ENCODE measurements around the gene TNFSF9.

TNFSF9 gene

DNA sequence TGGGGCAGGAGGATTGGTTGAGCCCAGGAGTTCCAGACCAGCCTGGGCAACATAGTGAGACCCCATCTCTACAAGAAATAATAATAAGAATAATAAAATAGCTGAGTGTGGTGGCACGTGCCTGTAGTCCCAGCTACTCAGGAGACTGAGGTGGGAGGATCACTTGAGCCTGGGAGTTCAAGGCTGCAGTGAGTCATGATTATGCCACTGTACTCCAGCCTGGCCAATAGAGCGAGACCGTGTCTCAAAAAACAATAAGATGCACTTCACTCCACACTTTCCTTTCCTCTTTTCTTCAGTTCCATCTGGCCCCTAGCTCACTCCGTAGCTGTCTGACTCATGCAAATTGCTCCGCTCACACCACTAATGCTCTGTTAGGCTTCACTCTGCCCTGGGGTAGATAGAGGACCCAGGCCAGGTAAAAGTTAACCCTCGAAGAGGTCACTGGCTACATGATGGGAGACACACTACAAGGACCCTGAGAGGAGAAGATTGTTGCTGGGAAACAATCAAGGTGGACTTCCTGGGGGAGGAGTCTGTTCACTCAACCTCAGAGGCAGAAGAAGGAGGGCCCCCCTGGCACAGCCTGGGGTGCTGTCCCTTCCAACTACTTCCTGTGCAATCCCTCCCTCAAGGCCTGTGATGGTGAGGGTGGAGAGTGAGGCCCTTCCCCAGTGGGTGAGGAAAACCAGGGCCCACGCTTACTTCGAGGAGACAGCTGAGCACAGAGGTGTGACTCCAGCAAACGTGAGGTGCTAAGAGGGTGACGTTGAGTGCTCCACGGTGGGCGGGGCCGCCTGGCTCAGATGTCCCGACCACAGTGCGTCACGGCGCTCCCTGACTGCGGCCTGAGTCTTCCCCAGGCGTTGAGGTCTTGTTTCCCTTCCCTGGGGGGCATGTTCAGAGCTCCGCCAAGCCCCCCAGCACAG, 8.8 kb upstream of the TNFSF9 start:
- TF ChIP-seq ZC3H10 (CRISPR knock-in tag; IDR thresholded peaks at IDR 0.05) (no peak), ZNF8 (CRISPR knock-in tag; IDR thresholded peaks at IDR 0.05) (no peak), ZFP3 (CRISPR knock-in tag; IDR thresholded peaks at IDR 0.05) (no peak), ISL1 (CRISPR knock-in tag; IDR thresholded peaks at IDR 0.05) (no peak)
- TF ChIP-seq, protein P1, sequence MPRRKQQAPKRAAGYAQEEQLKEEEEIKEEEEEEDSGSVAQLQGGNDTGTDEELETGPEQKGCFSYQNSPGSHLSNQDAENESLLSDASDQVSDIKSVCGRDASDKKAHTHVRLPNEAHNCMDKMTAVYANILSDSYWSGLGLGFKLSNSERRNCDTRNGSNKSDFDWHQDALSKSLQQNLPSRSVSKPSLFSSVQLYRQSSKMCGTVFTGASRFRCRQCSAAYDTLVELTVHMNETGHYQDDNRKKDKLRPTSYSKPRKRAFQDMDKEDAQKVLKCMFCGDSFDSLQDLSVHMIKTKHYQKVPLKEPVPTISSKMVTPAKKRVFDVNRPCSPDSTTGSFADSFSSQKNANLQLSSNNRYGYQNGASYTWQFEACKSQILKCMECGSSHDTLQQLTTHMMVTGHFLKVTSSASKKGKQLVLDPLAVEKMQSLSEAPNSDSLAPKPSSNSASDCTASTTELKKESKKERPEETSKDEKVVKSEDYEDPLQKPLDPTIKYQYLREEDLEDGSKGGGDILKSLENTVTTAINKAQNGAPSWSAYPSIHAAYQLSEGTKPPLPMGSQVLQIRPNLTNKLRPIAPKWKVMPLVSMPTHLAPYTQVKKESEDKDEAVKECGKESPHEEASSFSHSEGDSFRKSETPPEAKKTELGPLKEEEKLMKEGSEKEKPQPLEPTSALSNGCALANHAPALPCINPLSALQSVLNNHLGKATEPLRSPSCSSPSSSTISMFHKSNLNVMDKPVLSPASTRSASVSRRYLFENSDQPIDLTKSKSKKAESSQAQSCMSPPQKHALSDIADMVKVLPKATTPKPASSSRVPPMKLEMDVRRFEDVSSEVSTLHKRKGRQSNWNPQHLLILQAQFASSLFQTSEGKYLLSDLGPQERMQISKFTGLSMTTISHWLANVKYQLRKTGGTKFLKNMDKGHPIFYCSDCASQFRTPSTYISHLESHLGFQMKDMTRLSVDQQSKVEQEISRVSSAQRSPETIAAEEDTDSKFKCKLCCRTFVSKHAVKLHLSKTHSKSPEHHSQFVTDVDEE (CRISPR knock-in tag; IDR thresholded peaks at IDR 0.05): no peak
- TF ChIP-seq, protein P2, sequence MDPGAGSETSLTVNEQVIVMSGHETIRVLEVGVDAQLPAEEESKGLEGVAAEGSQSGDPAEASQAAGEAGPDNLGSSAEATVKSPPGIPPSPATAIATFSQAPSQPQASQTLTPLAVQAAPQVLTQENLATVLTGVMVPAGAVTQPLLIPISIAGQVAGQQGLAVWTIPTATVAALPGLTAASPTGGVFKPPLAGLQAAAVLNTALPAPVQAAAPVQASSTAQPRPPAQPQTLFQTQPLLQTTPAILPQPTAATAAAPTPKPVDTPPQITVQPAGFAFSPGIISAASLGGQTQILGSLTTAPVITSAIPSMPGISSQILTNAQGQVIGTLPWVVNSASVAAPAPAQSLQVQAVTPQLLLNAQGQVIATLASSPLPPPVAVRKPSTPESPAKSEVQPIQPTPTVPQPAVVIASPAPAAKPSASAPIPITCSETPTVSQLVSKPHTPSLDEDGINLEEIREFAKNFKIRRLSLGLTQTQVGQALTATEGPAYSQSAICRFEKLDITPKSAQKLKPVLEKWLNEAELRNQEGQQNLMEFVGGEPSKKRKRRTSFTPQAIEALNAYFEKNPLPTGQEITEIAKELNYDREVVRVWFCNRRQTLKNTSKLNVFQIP (CRISPR knock-in tag; IDR thresholded peaks at IDR 0.05; ENCODE audit: borderline replicate concordance, low read depth): no peak
- ATAC-seq: no peak

DNA sequence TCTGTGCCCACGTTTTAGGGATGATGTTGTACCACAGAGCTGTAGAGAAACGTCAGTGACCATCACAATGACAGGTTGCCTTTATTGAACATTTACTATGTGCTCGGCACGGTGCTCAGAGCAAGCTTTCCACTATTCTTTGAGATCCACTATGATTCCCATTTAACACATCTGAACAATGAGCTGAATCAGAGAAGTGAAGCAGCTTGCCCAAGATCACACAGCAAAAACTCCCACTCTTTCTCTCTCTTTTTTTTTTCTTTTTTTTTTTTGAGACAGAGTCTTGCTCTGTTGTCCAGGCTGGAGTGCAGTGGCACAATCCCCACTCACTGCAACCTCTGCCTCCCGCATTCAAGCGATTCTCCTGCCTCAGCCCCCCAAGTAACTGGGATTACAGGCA, 8.1 kb upstream of the TNFSF9 start:
- ATAC-seq: no peak
- TF ChIP-seq TOX (CRISPR knock-in tag; IDR thresholded peaks at IDR 0.05; ENCODE audit: borderline replicate concordance): no peak
- TF ChIP-seq, protein P3, sequence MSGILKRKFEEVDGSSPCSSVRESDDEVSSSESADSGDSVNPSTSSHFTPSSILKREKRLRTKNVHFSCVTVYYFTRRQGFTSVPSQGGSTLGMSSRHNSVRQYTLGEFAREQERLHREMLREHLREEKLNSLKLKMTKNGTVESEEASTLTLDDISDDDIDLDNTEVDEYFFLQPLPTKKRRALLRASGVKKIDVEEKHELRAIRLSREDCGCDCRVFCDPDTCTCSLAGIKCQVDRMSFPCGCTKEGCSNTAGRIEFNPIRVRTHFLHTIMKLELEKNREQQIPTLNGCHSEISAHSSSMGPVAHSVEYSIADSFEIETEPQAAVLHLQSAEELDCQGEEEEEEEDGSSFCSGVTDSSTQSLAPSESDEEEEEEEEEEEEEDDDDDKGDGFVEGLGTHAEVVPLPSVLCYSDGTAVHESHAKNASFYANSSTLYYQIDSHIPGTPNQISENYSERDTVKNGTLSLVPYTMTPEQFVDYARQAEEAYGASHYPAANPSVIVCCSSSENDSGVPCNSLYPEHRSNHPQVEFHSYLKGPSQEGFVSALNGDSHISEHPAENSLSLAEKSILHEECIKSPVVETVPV (CRISPR knock-in tag; IDR thresholded peaks at IDR 0.05): no peak
- TF ChIP-seq SNAI2 (CRISPR knock-in tag; IDR thresholded peaks at IDR 0.05): no peak
- TF ChIP-seq ARNTL (CRISPR knock-in tag; IDR thresholded peaks at IDR 0.05; ENCODE audit: borderline replicate concordance, low read depth): no peak
- no peak for TF ChIP-seq CSDC2 (CRISPR knock-in tag; IDR thresholded peaks at IDR 0.05)
- TF ChIP-seq ISL1 (CRISPR knock-in tag; IDR thresholded peaks at IDR 0.05): no peak
- no peak for TF ChIP-seq ZNF70 (CRISPR knock-in tag; IDR thresholded peaks at IDR 0.05)
- TF ChIP-seq, protein P4, sequence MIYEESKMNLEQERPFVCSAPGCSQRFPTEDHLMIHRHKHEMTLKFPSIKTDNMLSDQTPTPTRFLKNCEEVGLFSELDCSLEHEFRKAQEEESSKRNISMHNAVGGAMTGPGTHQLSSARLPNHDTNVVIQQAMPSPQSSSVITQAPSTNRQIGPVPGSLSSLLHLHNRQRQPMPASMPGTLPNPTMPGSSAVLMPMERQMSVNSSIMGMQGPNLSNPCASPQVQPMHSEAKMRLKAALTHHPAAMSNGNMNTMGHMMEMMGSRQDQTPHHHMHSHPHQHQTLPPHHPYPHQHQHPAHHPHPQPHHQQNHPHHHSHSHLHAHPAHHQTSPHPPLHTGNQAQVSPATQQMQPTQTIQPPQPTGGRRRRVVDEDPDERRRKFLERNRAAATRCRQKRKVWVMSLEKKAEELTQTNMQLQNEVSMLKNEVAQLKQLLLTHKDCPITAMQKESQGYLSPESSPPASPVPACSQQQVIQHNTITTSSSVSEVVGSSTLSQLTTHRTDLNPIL (CRISPR knock-in tag; IDR thresholded peaks at IDR 0.05; ENCODE audit: low read depth): no peak
- TF ChIP-seq PPARA (CRISPR knock-in tag; IDR thresholded peaks at IDR 0.05; ENCODE audit: borderline replicate concordance): no peak
- TF ChIP-seq ZFP30 (CRISPR knock-in tag; IDR thresholded peaks at IDR 0.05): no peak
- TF ChIP-seq, protein P1 (CRISPR knock-in tag; IDR thresholded peaks at IDR 0.05): no peak
- TF ChIP-seq ZFP3 (CRISPR knock-in tag; IDR thresholded peaks at IDR 0.05): no peak
- TF ChIP-seq, protein P5, sequence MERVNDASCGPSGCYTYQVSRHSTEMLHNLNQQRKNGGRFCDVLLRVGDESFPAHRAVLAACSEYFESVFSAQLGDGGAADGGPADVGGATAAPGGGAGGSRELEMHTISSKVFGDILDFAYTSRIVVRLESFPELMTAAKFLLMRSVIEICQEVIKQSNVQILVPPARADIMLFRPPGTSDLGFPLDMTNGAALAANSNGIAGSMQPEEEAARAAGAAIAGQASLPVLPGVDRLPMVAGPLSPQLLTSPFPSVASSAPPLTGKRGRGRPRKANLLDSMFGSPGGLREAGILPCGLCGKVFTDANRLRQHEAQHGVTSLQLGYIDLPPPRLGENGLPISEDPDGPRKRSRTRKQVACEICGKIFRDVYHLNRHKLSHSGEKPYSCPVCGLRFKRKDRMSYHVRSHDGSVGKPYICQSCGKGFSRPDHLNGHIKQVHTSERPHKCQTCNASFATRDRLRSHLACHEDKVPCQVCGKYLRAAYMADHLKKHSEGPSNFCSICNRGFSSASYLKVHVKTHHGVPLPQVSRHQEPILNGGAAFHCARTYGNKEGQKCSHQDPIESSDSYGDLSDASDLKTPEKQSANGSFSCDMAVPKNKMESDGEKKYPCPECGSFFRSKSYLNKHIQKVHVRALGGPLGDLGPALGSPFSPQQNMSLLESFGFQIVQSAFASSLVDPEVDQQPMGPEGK (CRISPR knock-in tag; IDR thresholded peaks at IDR 0.05; ENCODE audit: borderline replicate concordance): no peak
- no peak for TF ChIP-seq BACH2 (CRISPR knock-in tag; IDR thresholded peaks at IDR 0.05; ENCODE audit: borderline replicate concordance)
- no peak for TF ChIP-seq TCF4 (CRISPR knock-in tag; IDR thresholded peaks at IDR 0.05; ENCODE audit: borderline replicate concordance)
